ENCODE results near the gene MPRIP. TPM values are rescaled to one million over a fixed set of nuclear protein-coding genes. Genes with fewer than 3 reads are reported as not detected.

Gene MPRIP
- total RNA-seq, 2 donors from 2014 or later: 235 to 252 TPM

DNA sequence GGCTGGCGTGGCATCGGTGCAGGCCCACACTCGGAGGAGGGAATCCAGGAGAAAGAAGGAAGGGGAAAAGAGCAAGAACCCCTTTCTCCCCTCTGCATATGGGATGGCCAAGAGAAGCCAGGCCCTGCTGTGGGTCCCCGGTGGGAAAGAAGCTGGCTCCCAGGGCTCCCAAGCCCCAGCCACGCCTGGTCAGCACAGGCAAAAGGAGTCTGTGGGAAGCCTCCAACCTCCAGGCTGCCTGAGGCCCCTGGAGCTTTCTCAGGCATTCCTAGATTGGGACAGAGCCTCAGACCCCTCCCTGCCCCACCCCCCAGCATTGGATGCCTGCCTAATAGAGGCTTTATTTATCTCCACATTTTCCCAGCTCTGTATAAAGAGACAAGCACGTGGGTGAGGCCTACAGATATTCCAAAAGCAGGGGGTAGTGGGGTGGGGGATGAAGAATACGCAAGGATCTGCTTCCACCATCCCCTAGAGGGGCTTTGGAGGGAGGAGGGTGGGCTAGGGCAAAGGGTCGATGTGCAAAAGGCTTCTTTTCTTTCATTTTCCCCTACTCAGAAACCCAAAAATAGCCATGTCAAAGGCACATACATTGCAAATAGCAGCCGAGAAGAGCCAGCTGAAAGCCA, 56.4 kb downstream of the MPRIP start:
- Histone ChIP-seq H3K36me3 (no peaks in the 10 kb centered on the region), H3K4me1 (ENCODE audit: control insufficient read depth in 1 of 2, low read depth in 2 of 2) (peaks cover 27 to 52% of the 10 kb centered on the region in 2 donors)
- no peak for DNase-seq (ENCODE audit: low spot score)

GRCh38 chr17:17102176-17102575, 59.9 kb downstream of the MPRIP start:
- Histone ChIP-seq H3K27me3 (replicated peaks; ENCODE audit: insufficient read depth) (no peaks in the 10 kb centered on the region), H3K27ac (no peak overlapping the region), H3K4me3 (no peak overlapping the region), H3K36me3 (no peaks in the 10 kb centered on the region), H3K4me1 (ENCODE audit: control insufficient read depth in 1 of 2, low read depth in 2 of 2) (peaks cover 31 to 35% of the 10 kb centered on the region in 2 donors), H3K9me3 (no peaks in the 10 kb centered on the region)
- TF ChIP-seq, protein P1, sequence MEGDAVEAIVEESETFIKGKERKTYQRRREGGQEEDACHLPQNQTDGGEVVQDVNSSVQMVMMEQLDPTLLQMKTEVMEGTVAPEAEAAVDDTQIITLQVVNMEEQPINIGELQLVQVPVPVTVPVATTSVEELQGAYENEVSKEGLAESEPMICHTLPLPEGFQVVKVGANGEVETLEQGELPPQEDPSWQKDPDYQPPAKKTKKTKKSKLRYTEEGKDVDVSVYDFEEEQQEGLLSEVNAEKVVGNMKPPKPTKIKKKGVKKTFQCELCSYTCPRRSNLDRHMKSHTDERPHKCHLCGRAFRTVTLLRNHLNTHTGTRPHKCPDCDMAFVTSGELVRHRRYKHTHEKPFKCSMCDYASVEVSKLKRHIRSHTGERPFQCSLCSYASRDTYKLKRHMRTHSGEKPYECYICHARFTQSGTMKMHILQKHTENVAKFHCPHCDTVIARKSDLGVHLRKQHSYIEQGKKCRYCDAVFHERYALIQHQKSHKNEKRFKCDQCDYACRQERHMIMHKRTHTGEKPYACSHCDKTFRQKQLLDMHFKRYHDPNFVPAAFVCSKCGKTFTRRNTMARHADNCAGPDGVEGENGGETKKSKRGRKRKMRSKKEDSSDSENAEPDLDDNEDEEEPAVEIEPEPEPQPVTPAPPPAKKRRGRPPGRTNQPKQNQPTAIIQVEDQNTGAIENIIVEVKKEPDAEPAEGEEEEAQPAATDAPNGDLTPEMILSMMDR (IDR thresholded peaks at IDR 0.05): no peak
- ATAC-seq (ENCODE audit: insufficient number of reproducible peaks, low FRiP score, low read depth): no peak
- DNase-seq (ENCODE audit: low spot score): no peak

More for the DNA sequence above, 56.4 kb downstream of the MPRIP start:
- peak overlapping the region; percentile 2 to 46 for H3K27ac ChIP-seq
- H3K4me3 ChIP-seq: no peak overlapping the region
- no peaks in the 10 kb centered on the region for H3K27me3 ChIP-seq (replicated peaks; ENCODE audit: insufficient read depth)
- TF ChIP-seq, protein P1 (IDR thresholded peaks at IDR 0.05): no peak
- ATAC-seq (ENCODE audit: insufficient number of reproducible peaks, low FRiP score, low read depth): no peak
- H3K9me3 ChIP-seq: no peaks in the 10 kb centered on the region

GRCh38 chr17:17103160-17103559, 60.9 kb downstream of the MPRIP start:
- no peaks in the 10 kb centered on the region for H3K27me3 ChIP-seq (replicated peaks; ENCODE audit: insufficient read depth)
- H3K9me3 ChIP-seq: no peaks in the 10 kb centered on the region
- no peak overlapping the region for H3K4me3 ChIP-seq
- DNase-seq (ENCODE audit: low spot score) (no peak), ATAC-seq (ENCODE audit: insufficient number of reproducible peaks, low FRiP score, low read depth) (no peak)
- no peak overlapping the region for H3K27ac ChIP-seq
- peaks cover 32 to 35% of the 10 kb centered on the region in 2 donors for H3K4me1 ChIP-seq (ENCODE audit: control insufficient read depth in 1 of 2, low read depth in 2 of 2)
- H3K36me3 ChIP-seq: no peaks in the 10 kb centered on the region
- TF ChIP-seq, protein P1 (IDR thresholded peaks at IDR 0.05): no peak

DNA sequence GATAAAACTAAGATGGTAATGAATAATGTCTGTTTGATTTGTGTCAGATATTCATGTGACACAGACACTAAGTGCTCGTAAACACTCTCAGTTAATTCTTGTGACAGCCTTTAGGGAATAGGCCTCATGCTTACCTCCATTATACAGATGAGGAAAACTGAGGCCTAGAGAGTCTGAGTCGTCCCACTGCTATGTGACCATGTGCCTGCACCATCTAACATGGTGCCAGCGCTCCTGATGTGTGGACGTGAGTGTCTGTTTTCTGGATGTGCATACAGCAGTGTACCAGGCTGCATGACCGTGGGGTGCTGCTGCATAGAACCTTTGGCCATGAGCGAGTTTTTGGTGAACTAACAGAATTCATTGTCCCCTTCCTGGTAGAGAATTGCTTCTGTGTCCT, 61.8 kb downstream of the MPRIP start:
- H3K4me1 ChIP-seq (ENCODE audit: control insufficient read depth in 1 of 2, low read depth in 2 of 2): peaks cover 32 to 35% of the 10 kb centered on the region in 2 donors
- H3K27ac ChIP-seq: no peak overlapping the region
- no peaks in the 10 kb centered on the region for H3K36me3 ChIP-seq
- no peaks in the 10 kb centered on the region for H3K27me3 ChIP-seq (replicated peaks; ENCODE audit: insufficient read depth)
- no peak for ATAC-seq (ENCODE audit: insufficient number of reproducible peaks, low FRiP score, low read depth)
- DNase-seq (ENCODE audit: low spot score): no peak
- H3K9me3 ChIP-seq: no peaks in the 10 kb centered on the region
- TF ChIP-seq, protein P1 (IDR thresholded peaks at IDR 0.05): no peak
- no peak overlapping the region for H3K4me3 ChIP-seq

DNA sequence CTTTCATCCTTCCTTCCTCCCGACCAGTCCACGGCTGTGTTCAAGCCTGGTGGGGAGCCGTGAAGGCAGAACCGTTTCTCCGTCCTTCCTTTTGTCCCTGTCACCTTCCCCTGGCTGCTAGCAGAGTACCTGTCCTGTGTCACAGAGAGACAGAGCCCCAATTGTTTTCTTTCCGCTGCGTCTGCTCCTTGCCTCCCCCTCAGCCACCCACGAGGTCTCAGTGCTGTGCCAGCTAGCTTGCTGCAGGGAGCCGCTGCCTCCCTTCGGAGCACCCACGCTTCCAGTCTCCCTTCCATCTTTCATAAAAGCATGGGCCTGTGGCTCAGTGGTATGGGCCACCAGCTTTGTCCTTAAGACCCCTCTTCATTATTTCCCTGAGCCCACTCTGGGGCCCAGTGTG, 62.2 kb downstream of the MPRIP start:
- Histone ChIP-seq H3K27ac (no peak overlapping the region), H3K4me1 (ENCODE audit: control insufficient read depth in 1 of 2, low read depth in 2 of 2) (peaks cover 35% of the 10 kb centered on the region in 2 donors), H3K4me3 (no peak overlapping the region), H3K36me3 (no peaks in the 10 kb centered on the region), H3K27me3 (replicated peaks; ENCODE audit: insufficient read depth) (no peaks in the 10 kb centered on the region), H3K9me3 (no peaks in the 10 kb centered on the region)
- ATAC-seq (ENCODE audit: insufficient number of reproducible peaks, low FRiP score, low read depth) (no peak), DNase-seq (ENCODE audit: low spot score) (no peak)
- TF ChIP-seq, protein P1 (IDR thresholded peaks at IDR 0.05): no peak
